Keratinocyte (primary cell): ENCODE measurements around the gene ZNF362. TPM values are rescaled to one million over a fixed set of nuclear protein-coding genes. Genes with fewer than 3 reads are reported as not detected.

Source experiments
- DNase-seq: peaks from one replicate; pipeline ENCODE4 v3.0.0-alpha.2; 2011; ENCODE audit warnings: low read depth, missing footprints, low spot score
- FAIRE-seq: peaks from 2 replicates; lab custom pipeline; 2011; peaks lifted over from hg19 to GRCh38; lab: Jason Lieb, UNC
- H2AFZ ChIP-seq: 2 replicates; pipeline ENCODE4 v1.6.0; 2012; ENCODE audit warnings: low read length, control low read depth, inconsistent platforms; ENCODE audit not compliant: control insufficient read depth
- H3K27ac ChIP-seq: 2 replicates; pipeline ENCODE4 v1.5.1; 2011; ENCODE audit warnings: low read length; ENCODE audit not compliant: control insufficient read depth, insufficient read depth
- H3K27me3 ChIP-seq: 3 replicates; pipeline ENCODE4 v1.6.0; 2011; ENCODE audit warnings: low read length; ENCODE audit not compliant: control insufficient read depth, insufficient read depth; ENCODE audit errors: extremely low read depth
- H3K36me3 ChIP-seq, 2 experiments: 2 replicates in 1 of 2; 3 replicates in 1 of 2; pipeline ENCODE4 v1.5.1; 2011; ENCODE audit warnings: low read length in 2 of 2, mild to moderate bottlenecking in 1 of 2; ENCODE audit not compliant: control insufficient read depth in 2 of 2, insufficient read depth in 2 of 2; ENCODE audit errors: extremely low read depth in 1 of 2
- H3K4me1 ChIP-seq: 3 replicates; pipeline ENCODE4 v1.5.1; 2011; ENCODE audit warnings: low read length; ENCODE audit not compliant: control insufficient read depth, insufficient read depth; ENCODE audit errors: extremely low read depth
- H3K4me2 ChIP-seq: 3 replicates; pipeline ENCODE4 v1.6.0; 2011; ENCODE audit warnings: low read depth, low read length; ENCODE audit not compliant: control insufficient read depth, insufficient read depth; ENCODE audit errors: extremely low read depth
- H3K4me3 ChIP-seq, 3 experiments: fragments of 200-600 bp in 1 of 3; sonication (generic) in 1 of 3; 2 replicates in 2 of 3; 3 replicates in 1 of 3; pipeline ENCODE4 v1.5.1; 2011 to 2016; ENCODE audit warnings: low read length in 3 of 3, mild to moderate bottlenecking in 3 of 3, control low read depth in 2 of 3, inconsistent platforms in 1 of 3, low read depth in 1 of 3, mixed read lengths in 1 of 3, mixed run types in 1 of 3, moderate library complexity in 1 of 3; ENCODE audit not compliant: control insufficient read depth in 2 of 3, insufficient read depth in 2 of 3; ENCODE audit errors: extremely low read depth in 1 of 3
- H3K79me2 ChIP-seq: 2 replicates; pipeline ENCODE4 v1.6.0; 2012; ENCODE audit warnings: low read length; ENCODE audit not compliant: control insufficient read depth, insufficient read depth
- H3K9ac ChIP-seq: 3 replicates; pipeline ENCODE4 v1.6.0; 2011; ENCODE audit warnings: low read length; ENCODE audit not compliant: control insufficient read depth, insufficient read depth; ENCODE audit errors: extremely low read depth
- H3K9me1 ChIP-seq: 3 replicates; pipeline ENCODE4 v1.6.0; 2011; ENCODE audit warnings: low read length; ENCODE audit not compliant: control insufficient read depth, insufficient read depth; ENCODE audit errors: extremely low read depth
- H3K9me3 ChIP-seq: 2 replicates; pipeline ENCODE4 v1.5.1; 2012; ENCODE audit warnings: low read depth, low read length; ENCODE audit not compliant: control insufficient read depth
- H4K20me1 ChIP-seq: 3 replicates; pipeline ENCODE4 v1.6.0; 2011; ENCODE audit warnings: low read length; ENCODE audit not compliant: control insufficient read depth, insufficient read depth; ENCODE audit errors: extremely low read depth
- EZH2 ChIP-seq: IDR thresholded peaks from one replicate; pipeline ENCODE4 v1.6.1; 2012; ENCODE audit warnings: inconsistent platforms, mild to moderate bottlenecking, low read length, moderate library complexity
- dilution Hi-C: fragments of 300-500 bp; cut with MboI; formaldehyde crosslinking; loops from one replicate; pipeline ENCODE4 v1.7.0; 2020; ENCODE audit warnings: low sequenced_read_pairs; ENCODE audit not compliant: extremely low pct_ligation_motif_present
- polyA plus RNA-seq, 5 experiments: library from polyadenylated mRNA; depleted of rRNA in 3 of 5; stranded (reverse) in 3 of 5; stranded (forward) in 1 of 5; unstranded in 1 of 5; fragments of >200 nt; gene quantifications; 1 replicate in 1 of 5; 2 replicates in 3 of 5; 3 replicates in 1 of 5; pipeline versions ENCODE4 v1.2.1 to v1.2.3, GENCODE V29; 2011 to 2012; ENCODE audit warnings: missing spikeins in 2 of 5, low read depth in 1 of 5, low replicate concordance in 1 of 5
- TF ChIP-seq, protein P1 (sequence below), 3 experiments: IDR thresholded peaks in 1 of 3; conservative IDR thresholded peaks in 1 of 3; optimal IDR thresholded peaks in 1 of 3; 2 replicates in 2 of 3; 3 replicates in 1 of 3; pipeline versions ENCODE3 to v1.5.1; 2011; ENCODE audit warnings: low read length in 3 of 3, mild to moderate bottlenecking in 3 of 3, moderate library complexity in 2 of 3, control low read depth in 1 of 3, inconsistent platforms in 1 of 3; ENCODE audit not compliant: insufficient read depth in 2 of 3; ENCODE audit errors: extremely low read depth in 1 of 3

ZNF362 gene
- polyA plus RNA-seq, 1 donor (not counting 4 experiments of a cell fraction or from before 2014, with no cell fraction given), result 2.2 TPM

DNA sequence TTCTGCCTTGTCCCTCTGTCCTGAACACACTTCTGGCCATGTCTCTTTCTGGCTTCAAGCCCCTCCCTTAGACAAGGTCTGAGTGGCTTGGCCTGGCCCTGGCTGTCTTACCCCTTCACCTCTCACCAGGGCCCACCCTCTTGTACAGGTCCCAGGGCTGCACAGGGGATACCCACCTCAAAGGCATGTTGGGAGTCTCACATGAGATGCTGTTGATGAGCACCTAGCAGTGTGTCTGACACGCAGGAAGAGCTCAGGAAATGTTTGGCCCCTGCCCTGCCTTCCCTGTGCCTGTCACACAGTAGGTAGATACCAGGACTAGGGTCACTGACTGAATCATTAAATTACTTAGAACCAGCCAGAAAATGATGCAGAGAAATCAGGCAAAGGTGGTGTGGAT, 16.6 kb downstream of the ZNF362 start:
- Histone ChIP-seq H3K27ac (no peak overlapping the region), H2AFZ (no peak overlapping the region), H4K20me1 (no peaks in the 10 kb centered on the region), H3K4me1 (no peaks in the 10 kb centered on the region), H3K9me1 (no peaks in the 10 kb centered on the region), H3K4me3 (no peak overlapping the region), H3K27me3 (no peaks in the 10 kb centered on the region), H3K79me2 (no peaks in the 10 kb centered on the region), H3K9ac (no peak overlapping the region), H3K4me2 (no peak overlapping the region), H3K9me3 (no peaks in the 10 kb centered on the region), H3K36me3 (peaks cover 0 to 2% of the 10 kb centered on the region in 2 experiments)
- no peak for TF ChIP-seq EZH2
- TF ChIP-seq, protein P1, sequence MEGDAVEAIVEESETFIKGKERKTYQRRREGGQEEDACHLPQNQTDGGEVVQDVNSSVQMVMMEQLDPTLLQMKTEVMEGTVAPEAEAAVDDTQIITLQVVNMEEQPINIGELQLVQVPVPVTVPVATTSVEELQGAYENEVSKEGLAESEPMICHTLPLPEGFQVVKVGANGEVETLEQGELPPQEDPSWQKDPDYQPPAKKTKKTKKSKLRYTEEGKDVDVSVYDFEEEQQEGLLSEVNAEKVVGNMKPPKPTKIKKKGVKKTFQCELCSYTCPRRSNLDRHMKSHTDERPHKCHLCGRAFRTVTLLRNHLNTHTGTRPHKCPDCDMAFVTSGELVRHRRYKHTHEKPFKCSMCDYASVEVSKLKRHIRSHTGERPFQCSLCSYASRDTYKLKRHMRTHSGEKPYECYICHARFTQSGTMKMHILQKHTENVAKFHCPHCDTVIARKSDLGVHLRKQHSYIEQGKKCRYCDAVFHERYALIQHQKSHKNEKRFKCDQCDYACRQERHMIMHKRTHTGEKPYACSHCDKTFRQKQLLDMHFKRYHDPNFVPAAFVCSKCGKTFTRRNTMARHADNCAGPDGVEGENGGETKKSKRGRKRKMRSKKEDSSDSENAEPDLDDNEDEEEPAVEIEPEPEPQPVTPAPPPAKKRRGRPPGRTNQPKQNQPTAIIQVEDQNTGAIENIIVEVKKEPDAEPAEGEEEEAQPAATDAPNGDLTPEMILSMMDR (optimal IDR thresholded peaks at IDR 0.05 in 1 of 3, IDR thresholded peaks at IDR 0.05 in 1 of 3, conservative IDR thresholded peaks at IDR 0.05 in 1 of 3; ENCODE audit: extremely low read depth in 1 of 3, insufficient read depth in 2 of 3, low read length in 3 of 3), result no peak
- no peak for FAIRE-seq
- DNase-seq, result no peak
- dilution Hi-C loops, result no loop called here

DNA sequence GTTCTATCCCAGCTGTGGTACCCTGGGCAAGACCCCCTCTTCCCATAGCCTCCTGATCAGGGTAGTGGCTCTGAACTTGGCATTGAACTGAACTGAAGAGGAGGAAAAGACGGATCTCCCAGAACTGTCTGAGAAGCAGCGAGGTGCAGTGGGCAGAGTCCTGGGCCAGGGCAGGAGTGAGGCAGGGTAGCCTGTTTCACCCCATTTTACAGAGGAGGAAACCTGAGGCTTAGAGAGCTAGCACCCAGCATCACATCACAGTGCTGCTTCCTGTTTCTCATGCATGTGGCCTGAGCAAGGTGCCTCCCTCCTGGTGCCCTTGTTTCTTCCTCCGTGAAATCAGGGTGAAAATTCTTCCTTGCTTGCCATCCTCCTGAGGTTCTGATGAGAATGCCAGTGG, 17.1 kb downstream of the ZNF362 start:
- H3K27me3 ChIP-seq, result no peaks in the 10 kb centered on the region
- DNase-seq, result no peak
- no peaks in the 10 kb centered on the region for H3K79me2 ChIP-seq
- H3K4me3 ChIP-seq, result no peak overlapping the region
- FAIRE-seq, result no peak
- H2AFZ ChIP-seq, result no peak overlapping the region
- H3K36me3 ChIP-seq, result peaks cover 0 to 2% of the 10 kb centered on the region in 2 experiments
- no peak overlapping the region for H3K9ac ChIP-seq
- H4K20me1 ChIP-seq, result no peaks in the 10 kb centered on the region
- H3K27ac ChIP-seq, result no peak overlapping the region
- no peaks in the 10 kb centered on the region for H3K4me1 ChIP-seq
- no peaks in the 10 kb centered on the region for H3K9me3 ChIP-seq
- H3K4me2 ChIP-seq, result no peak overlapping the region
- dilution Hi-C loops, result no loop called here
- TF ChIP-seq EZH2, result no peak
- TF ChIP-seq, protein P1 (optimal IDR thresholded peaks at IDR 0.05 in 1 of 3, IDR thresholded peaks at IDR 0.05 in 1 of 3, conservative IDR thresholded peaks at IDR 0.05 in 1 of 3; ENCODE audit: extremely low read depth in 1 of 3, insufficient read depth in 2 of 3, low read length in 3 of 3), result no peak
- no peaks in the 10 kb centered on the region for H3K9me1 ChIP-seq
